Measurements from ENCODE around the gene SRPX. TPM values are rescaled to one million over a fixed set of nuclear protein-coding genes. Genes with fewer than 3 reads are reported as not detected.

The SRPX gene
- total and polyA plus RNA-seq, 8 donors = 8.9 to 70.7 (median 34.6) TPM

- no peak overlapping the region for H3K4me3 ChIP-seq
- H3K36me3 ChIP-seq = no peaks in the 10 kb centered on the region
- peaks cover 0 to 16% (median 5%) of the 10 kb centered on the region in 4 donors for H3K9me3 ChIP-seq
- TF ChIP-seq POLR2A (IDR thresholded peaks at IDR 0.05) = no peak
- no peak for TF ChIP-seq POLR2AphosphoS5 (IDR thresholded peaks at IDR 0.05)
- TF ChIP-seq EP300 (IDR thresholded peaks at IDR 0.05) = no peak
- TF ChIP-seq CTCF (IDR thresholded peaks at IDR 0.05) = no peak
- no peaks in the 10 kb centered on the region for H3K27me3 ChIP-seq
- no peak overlapping the region for H3K27ac ChIP-seq
- no peak for DNase-seq
- no peaks in the 10 kb centered on the region for H3K4me1 ChIP-seq
- 50 to 75% (median 56%) methylated on average over 2 of the region's 2 CpGs for WGBS, 5 donors
- intact Hi-C loops (cut with DNase I; ENCODE audit: low total_unique reads) = no loop called here
These were observed 118.4 kb downstream of the SRPX start for GRCh38 chrX:38102240-38102639.

- H3K4me1 ChIP-seq = no peaks in the 10 kb centered on the region
- H3K36me3 ChIP-seq = no peaks in the 10 kb centered on the region
- no peak for TF ChIP-seq POLR2AphosphoS5 (IDR thresholded peaks at IDR 0.05)
- TF ChIP-seq EP300 (IDR thresholded peaks at IDR 0.05) = no peak
- no peak for TF ChIP-seq POLR2A (IDR thresholded peaks at IDR 0.05)
- no peak for TF ChIP-seq CTCF (IDR thresholded peaks at IDR 0.05)
- no peaks in the 10 kb centered on the region for H3K27me3 ChIP-seq
- H3K27ac ChIP-seq = no peak overlapping the region
- DNase-seq = no peak
- no peak overlapping the region for H3K4me3 ChIP-seq
- intact Hi-C loops (cut with DNase I; ENCODE audit: low total_unique reads) = no loop called here
- H3K9me3 ChIP-seq = peaks cover 0 to 16% (median 5%) of the 10 kb centered on the region in 4 donors
These were observed 121.0 kb downstream of the SRPX start for GRCh38 chrX:38099688-38100087.

Other genes with a start within 250 kb of the SRPX start
- gene SYTL5, start 214.3 kb downstream of the SRPX start, total RNA-seq = 10 to 100 TPM in 2 of 5 donors, 1 to 10 TPM in 2, under 1 TPM in 1; under 0.01 to 18.9 (median 7.4) TPM
- gene SYTL5, start 214.3 kb downstream of the SRPX start, polyA plus RNA-seq = 10 to 100 TPM in 1 of 3 donors, 1 to 10 TPM in 2; 1.9 to 16.5 (median 2.0) TPM
- 10 to 100 TPM in 4 of 5 donors, 1 to 10 TPM in 1; 1.3 to 97.3 (median 23.2) TPM for gene RPGR, start 106.6 kb upstream of the SRPX start, total RNA-seq
- 1 to 10 TPM; 5.3 to 9.8 (median 6.7) TPM for gene RPGR, start 106.6 kb upstream of the SRPX start, polyA plus RNA-seq
- gene OTC, start 131.7 kb upstream of the SRPX start, total RNA-seq = 1 to 10 TPM in 1 of 5 donors, not detected in 4; 1.3 TPM
- gene OTC, start 131.7 kb upstream of the SRPX start, polyA plus RNA-seq = not detected

All from stomach (tissue), 9 donors.